HG02798 (cell line): Measurements from ENCODE around the gene CLCN7.
"Not testable (repeated sequence)": the region's sequence is repeated elsewhere in the genome, so short reads cannot be mapped to it uniquely, and the experiment has no call there.

ENCODE experiments used
- ATAC-seq: cut with Tn5 transposase; IDR thresholded peaks from one replicate; pipeline ENCODE4 v1.9.1; 2021; ENCODE audit warnings: mild to moderate bottlenecking; ENCODE audit not compliant: unreplicated experiment, poor library complexity

Gene CLCN7

GRCh38 chr16:1488619-1489018, 13.8 kb upstream of the CLCN7 start, which contains the start of gene PTX4:
Gene PTX4 (minus strand): TSS chr16:1488944. CDS start chr16:1488909, 35 bp downstream.
- ATAC-seq, result no peak

GRCh38 chr16:1488054-1488601, 13.3 kb upstream of the CLCN7 start:
- ATAC-seq, result no peak

- ATAC-seq, result no peak
Measured at GRCh38 chr16:1487395-1488053, 12.7 kb upstream of the CLCN7 start.

- ATAC-seq, result no peak
Measured at GRCh38 chr16:1486551-1487390, 11.9 kb upstream of the CLCN7 start.

GRCh38 chr16:1485847-1486496, 11.1 kb upstream of the CLCN7 start:
- ATAC-seq, result no peak

GRCh38 chr16:1481906-1482835, 7.3 kb upstream of the CLCN7 start:
- no peak for ATAC-seq

GRCh38 chr16:1478937-1479336, 4.1 kb upstream of the CLCN7 start:
- ATAC-seq, result not testable (repeated sequence)

GRCh38 chr16:1477033-1477432, 2.2 kb upstream of the CLCN7 start:
- ATAC-seq, result no peak

- no peak for ATAC-seq
Measured at GRCh38 chr16:1475552-1476114, 805 bp upstream of the CLCN7 start.

GRCh38 chr16:1474082-1474795, 589 bp downstream of the CLCN7 start:
- ATAC-seq, result no peak

- no peak for ATAC-seq
Measured at GRCh38 chr16:1472974-1473373, 1.9 kb downstream of the CLCN7 start.

- ATAC-seq, result no peak
Measured at GRCh38 chr16:1471569-1472194, 3.1 kb downstream of the CLCN7 start.

- ATAC-seq, result no peak
Measured at GRCh38 chr16:1470481-1471251, 4.2 kb downstream of the CLCN7 start.

GRCh38 chr16:1469693-1470201, 5.1 kb downstream of the CLCN7 start:
- peak; percentile 30 for ATAC-seq

- ATAC-seq, result not testable (repeated sequence)
Measured at GRCh38 chr16:1469141-1469540, 5.7 kb downstream of the CLCN7 start.

- ATAC-seq, result no peak
Measured at GRCh38 chr16:1468426-1468810, 6.4 kb downstream of the CLCN7 start.

- no peak for ATAC-seq
Measured at GRCh38 chr16:1466968-1467521, 7.8 kb downstream of the CLCN7 start.
